ENCODE measurements around the gene NPC2. TPM values are rescaled to one million over a fixed set of nuclear protein-coding genes. Genes with fewer than 3 reads are reported as not detected.

Gene NPC2
- polyA plus RNA-seq (2011; rRNA removed) (166 and 267 TPM in 2 replicates), polyA minus RNA-seq (2011; rRNA and poly(A)+ RNA removed) (55.2 and 63.8 TPM in 2 replicates)

GRCh38 chr14:74492776-74493342, at the start of gene NPC2:
NPC2 (minus strand) TSS chr14:74493305; CDS start chr14:74493274, 31 bp downstream.
- POLR2A ChIA-PET = interaction anchor here (0.6 kb wide), 1 partner anchor 139 kb away, joined by 4 read pairs; no protein-coding TSS in a partner anchor

GRCh38 chr14:74542056-74542685, 49.1 kb upstream of the NPC2 start:
- Histone ChIP-seq H3K36me3 (ENCODE audit: control insufficient read depth, insufficient read depth, low read length) (peaks cover 2% of the 10 kb centered on the region; the same call in 1 of the 2 replicates), H3K4me3 (ENCODE audit: low read depth, low read length) (no peak overlapping the region), H3K27me3 (ENCODE audit: control insufficient read depth, insufficient read depth, low read length) (no peaks in the 10 kb centered on the region)
- POLR2A ChIA-PET = no interaction called here
- no peak for DNase-seq (ENCODE audit: low read depth)
- TF ChIP-seq CTCF (IDR thresholded peaks at IDR 0.05; ENCODE audit: insufficient read depth, low read depth, low read length) = no peak
- CTCF ChIA-PET = no interaction called here

More at GRCh38 chr14:74492776-74493342, at the start of gene NPC2:
- no peak for DNase-seq (ENCODE audit: low read depth)
- H3K4me3 ChIP-seq (ENCODE audit: low read depth, low read length) = peak within 1 kb of the TSS; percentile 99
- TF ChIP-seq CTCF (IDR thresholded peaks at IDR 0.05; ENCODE audit: insufficient read depth, low read depth, low read length) = no peak
- no peaks in the 10 kb centered on the region for H3K36me3 ChIP-seq (ENCODE audit: control insufficient read depth, insufficient read depth, low read length)
- CTCF ChIA-PET = interaction anchor here (0.6 to 1.6 kb wide), 6 partner anchors 9 to 130 kb away, joined by 3 to 7 read pairs (median 6); partner anchors contain the start of gene LTBP2
- H3K27me3 ChIP-seq (ENCODE audit: control insufficient read depth, insufficient read depth, low read length) = no peaks in the 10 kb centered on the region

GRCh38 chr14:74541225-74541624, 48.1 kb upstream of the NPC2 start:
- CTCF ChIA-PET = interaction anchor here (0.7 kb wide), 1 partner anchor 68 kb away, joined by 4 read pairs; no protein-coding TSS in a partner anchor
- no peak for DNase-seq (ENCODE audit: low read depth)
- TF ChIP-seq CTCF (IDR thresholded peaks at IDR 0.05; ENCODE audit: insufficient read depth, low read depth, low read length) = no peak
- Histone ChIP-seq H3K4me3 (ENCODE audit: low read depth, low read length) (no peak overlapping the region), H3K27me3 (ENCODE audit: control insufficient read depth, insufficient read depth, low read length) (no peaks in the 10 kb centered on the region), H3K36me3 (ENCODE audit: control insufficient read depth, insufficient read depth, low read length) (peaks cover 2% of the 10 kb centered on the region; the same call in 1 of the 2 replicates)
- POLR2A ChIA-PET = interaction anchor here (0.7 kb wide), 1 partner anchor 98 kb away, joined by 4 read pairs; no protein-coding TSS in a partner anchor

- Histone ChIP-seq H3K27me3 (ENCODE audit: control insufficient read depth, insufficient read depth, low read length) (no peaks in the 10 kb centered on the region), H3K4me3 (ENCODE audit: low read depth, low read length) (no peak overlapping the region), H3K36me3 (ENCODE audit: control insufficient read depth, insufficient read depth, low read length) (peaks cover 4% of the 10 kb centered on the region)
- no peak for DNase-seq (ENCODE audit: low read depth)
- ChIA-PET POLR2A (no interaction called here), CTCF (interaction anchor here (1.4 kb wide), 1 partner anchor 69 kb away, joined by 3 read pairs; no protein-coding TSS in a partner anchor)
- TF ChIP-seq CTCF (IDR thresholded peaks at IDR 0.05; ENCODE audit: insufficient read depth, low read depth, low read length) = no peak
Observed at GRCh38 chr14:74539503-74539902, 46.4 kb upstream of the NPC2 start.
